HG02571 (cell line): ENCODE measurements around the gene ALDH5A1.

Source experiments
- ATAC-seq: cut with Tn5 transposase; IDR thresholded peaks from one replicate; pipeline ENCODE4 v1.9.1; 2021; ENCODE audit warnings: mild to moderate bottlenecking, moderate library complexity; ENCODE audit not compliant: unreplicated experiment

ALDH5A1 gene

DNA sequence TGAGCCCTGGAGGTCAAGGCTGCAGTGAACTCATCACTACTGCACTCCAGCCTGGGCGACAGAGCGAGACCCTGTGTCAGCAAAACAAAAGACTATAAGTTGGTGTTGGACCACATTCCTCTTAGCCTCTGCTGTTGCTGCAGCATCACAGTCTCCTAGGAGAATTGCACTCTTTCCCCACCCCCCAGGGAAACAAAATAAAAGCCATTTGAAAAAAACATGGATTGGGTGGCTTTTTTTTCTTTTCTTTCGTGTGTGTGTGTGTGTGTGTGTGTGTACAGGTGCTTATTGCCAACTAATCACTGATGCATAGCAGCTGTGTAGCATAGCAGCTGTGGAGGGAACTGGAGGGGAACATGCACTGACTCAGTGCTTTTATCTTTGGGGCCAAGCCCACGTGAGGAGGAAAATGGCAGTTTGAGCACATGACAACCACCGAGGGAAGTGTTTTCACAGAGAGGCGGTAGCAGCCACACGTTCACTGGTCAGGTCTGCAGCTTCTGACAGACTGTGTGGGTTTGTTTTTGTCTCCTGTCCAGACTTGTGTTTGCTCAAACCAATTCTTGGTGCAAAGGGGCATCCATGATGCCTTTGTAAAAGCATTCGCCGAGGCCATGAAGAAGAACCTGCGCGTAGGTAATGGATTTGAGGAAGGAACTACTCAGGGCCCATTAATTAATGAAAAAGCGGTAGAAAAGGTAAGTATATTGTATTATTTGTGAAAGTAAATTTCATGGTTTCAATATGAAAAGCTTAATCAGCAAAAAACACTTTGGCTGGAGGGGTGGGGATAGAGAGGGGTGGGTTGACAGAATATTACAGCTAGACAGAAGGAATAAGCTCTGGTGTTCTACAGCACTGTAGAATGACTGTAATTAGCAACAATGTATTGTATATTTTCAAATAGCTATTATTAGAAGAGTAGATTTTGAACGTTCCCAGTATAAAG lies 27.7 kb downstream of the ALDH5A1 start:
- no peak for ATAC-seq

GRCh38 chr6:24524329-24524728 lies 29.6 kb downstream of the ALDH5A1 start:
- no peak for ATAC-seq

DNA sequence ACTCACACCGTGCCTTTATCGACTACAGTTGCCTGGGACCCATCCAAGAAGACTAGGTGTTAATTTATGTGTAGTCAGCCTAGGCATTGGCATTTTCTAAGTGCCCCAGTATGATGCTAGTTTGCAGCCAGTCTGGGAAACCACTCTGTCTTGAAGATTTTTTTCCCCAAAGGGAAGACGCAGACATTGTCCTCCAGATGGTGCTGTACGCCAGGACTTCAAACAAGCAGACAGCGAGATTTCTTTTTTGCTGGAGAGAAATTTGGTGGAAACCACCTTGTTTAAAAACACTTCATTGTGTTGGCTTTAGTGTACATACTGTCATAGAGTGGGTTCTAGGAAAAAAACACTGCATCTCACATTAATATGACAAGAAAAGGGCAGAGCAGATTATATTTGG lies 30.0 kb downstream of the ALDH5A1 start:
- ATAC-seq: no peak

DNA sequence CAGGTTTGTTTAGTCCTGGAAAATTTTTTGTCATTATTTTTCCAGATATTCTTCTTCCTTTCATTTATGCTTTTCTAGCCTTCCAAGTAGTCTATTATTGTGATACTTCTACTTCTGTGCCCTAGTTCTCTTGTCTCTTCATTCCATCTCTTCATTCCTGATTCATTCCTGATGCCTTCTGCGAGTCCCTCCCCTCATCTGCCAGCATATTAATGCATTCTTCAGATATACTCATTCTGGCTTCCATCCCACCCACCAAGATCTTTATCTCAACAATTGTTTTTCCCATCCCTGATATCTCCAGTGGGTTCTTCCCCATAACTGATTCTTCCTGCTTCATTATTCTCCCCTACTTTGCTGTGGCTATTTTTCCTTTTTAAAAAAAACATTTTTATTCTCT lies 35.2 kb downstream of the ALDH5A1 start:
- ATAC-seq: no peak

GRCh38 chr6:24534329-24534728 lies 39.6 kb downstream of the ALDH5A1 start:
- no peak for ATAC-seq

DNA sequence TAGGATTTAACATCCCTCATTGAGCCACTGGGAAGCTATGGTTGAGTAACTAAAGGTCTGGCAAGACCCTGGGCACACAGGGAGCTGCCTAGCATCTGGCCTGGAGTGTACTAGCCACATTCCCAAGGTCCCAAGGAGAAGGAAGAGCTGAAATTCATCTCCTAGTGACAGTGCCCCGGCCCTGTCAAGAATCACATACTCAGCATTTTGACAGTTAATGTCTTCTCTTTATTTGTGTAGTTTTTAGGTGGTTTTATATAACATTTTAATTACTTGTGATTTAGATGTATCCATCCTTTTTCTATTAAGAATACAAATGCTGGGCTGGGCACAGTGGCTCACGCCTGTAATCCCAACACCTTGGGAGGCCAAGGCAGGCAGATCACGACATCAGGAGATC lies 40.4 kb downstream of the ALDH5A1 start:
- ATAC-seq: no peak

GRCh38 chr6:24536466-24536865 lies 41.7 kb downstream of the ALDH5A1 start:
- no peak for ATAC-seq

DNA sequence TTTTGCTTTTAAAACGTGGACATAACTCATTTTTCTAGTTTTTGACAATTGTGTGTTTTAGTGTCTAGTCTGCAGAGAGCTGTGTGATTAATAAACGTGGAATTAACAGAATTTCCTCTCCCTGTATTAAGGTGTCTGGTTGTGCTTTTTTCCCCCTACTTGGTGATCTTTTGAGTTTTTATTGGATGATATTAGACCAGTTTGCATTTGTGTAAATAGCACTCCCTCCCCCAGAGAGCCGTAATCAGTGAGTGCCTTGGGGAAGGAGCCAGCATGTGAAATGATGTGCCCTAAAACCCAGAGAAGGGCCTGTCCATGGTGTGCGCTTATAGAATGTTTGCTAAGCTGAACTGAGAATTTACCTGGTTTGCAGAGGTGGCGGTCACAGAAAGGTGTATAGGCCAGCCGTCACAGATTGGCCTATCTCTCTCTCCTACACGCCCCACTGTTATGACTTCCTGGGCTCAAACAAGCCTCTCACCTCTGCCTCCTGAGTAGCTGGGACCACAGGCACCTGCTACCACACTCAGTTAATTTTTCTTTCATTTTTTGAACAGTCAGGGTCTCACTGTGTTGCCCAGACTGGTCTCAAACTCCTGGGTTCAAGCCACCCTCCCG lies 42.4 kb downstream of the ALDH5A1 start:
- ATAC-seq: no peak

GRCh38 chr6:24537771-24538385 lies 43.1 kb downstream of the ALDH5A1 start:
- no peak for ATAC-seq

- no peak for ATAC-seq
Observed at GRCh38 chr6:24539416-24539815, 44.6 kb downstream of the ALDH5A1 start.

- ATAC-seq: no peak
Observed at GRCh38 chr6:24540197-24540596, 45.4 kb downstream of the ALDH5A1 start.

- no peak for ATAC-seq
Observed at GRCh38 chr6:24543683-24544082, 48.9 kb downstream of the ALDH5A1 start.

DNA sequence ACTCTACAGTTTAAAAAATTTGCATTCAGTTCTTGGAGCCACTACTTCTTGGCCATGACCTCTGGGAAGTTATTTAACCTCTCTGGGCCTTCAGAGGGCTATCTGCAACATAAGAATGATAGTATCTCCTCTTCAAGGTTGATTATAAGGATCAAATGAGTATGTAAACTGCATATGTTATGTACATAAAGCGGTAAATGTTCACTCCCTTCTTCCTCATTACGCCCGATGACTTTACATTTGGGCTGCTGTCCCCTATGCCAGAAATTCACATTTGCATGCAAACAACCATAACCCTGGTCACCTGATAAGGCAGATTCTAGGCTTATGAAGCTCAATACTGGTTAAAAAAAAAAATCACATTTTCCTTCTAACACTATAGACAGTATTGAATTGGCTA lies 50.4 kb downstream of the ALDH5A1 start:
- no peak for ATAC-seq

GRCh38 chr6:24545691-24546090 lies 50.9 kb downstream of the ALDH5A1 start:
- no peak for ATAC-seq

- ATAC-seq: no peak
Observed at GRCh38 chr6:24546439-24546838, 51.7 kb downstream of the ALDH5A1 start.

- no peak for ATAC-seq
Observed at GRCh38 chr6:24547243-24547642, 52.5 kb downstream of the ALDH5A1 start.

GRCh38 chr6:24549158-24549557 lies 54.4 kb downstream of the ALDH5A1 start:
- ATAC-seq: no peak

- ATAC-seq: no peak
Observed at GRCh38 chr6:24549674-24550353, 55.0 kb downstream of the ALDH5A1 start.

DNA sequence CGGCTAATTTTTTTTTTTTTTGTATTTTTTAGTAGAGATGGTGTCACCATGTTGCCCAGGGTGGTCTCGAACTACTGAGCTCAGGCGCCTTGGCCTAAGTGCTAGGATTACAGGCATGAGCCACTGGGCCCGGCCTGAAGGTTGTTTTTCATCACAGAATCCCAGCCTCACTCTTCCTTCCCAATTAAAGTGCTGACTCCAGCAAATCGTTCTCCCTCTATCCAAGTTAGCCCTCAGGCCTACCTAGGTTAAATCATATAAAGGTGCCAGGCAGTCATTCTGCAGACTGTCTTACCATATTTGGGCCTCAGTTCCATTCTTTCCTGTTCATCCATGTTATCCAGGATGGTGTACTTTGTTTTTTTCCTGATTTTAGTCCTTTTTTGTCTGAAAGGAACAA lies 56.4 kb downstream of the ALDH5A1 start:
- no peak for ATAC-seq

DNA sequence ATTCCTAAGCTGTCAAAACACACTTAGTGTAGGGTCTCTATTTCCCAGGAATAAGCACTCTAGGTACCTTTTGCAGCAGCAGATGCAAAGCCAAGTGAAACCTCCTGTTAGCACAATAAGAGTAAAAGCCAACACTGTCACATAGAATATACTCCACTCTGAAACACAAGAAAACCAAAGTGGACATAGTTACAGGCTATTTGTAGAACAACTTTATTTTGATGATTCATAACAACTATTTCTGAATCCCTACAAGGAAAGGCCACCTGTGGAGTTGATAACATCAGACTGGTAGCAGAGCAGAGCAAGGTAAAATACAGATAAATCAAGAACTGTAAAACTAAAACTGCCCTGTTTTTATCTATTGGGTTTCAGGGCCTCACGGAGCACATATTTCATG lies 59.7 kb downstream of the ALDH5A1 start:
- no peak for ATAC-seq

GRCh38 chr6:24558516-24558915 lies 63.7 kb downstream of the ALDH5A1 start:
- ATAC-seq: no peak
